HUDEP-2 (cell line): Measurements from ENCODE around the gene ACAD11.
"Not testable (repeated sequence)": the region's sequence is repeated elsewhere in the genome, so short reads cannot be mapped to it uniquely, and the experiment has no call there.

Experiments used
- DNase-seq, 76 experiments: peaks; one replicate each; lab custom pipeline; 2025; ENCODE audit not compliant: unreplicated experiment in 76 of 76; lab: John Stamatoyannopoulos, UW

ACAD11 gene

DNA sequence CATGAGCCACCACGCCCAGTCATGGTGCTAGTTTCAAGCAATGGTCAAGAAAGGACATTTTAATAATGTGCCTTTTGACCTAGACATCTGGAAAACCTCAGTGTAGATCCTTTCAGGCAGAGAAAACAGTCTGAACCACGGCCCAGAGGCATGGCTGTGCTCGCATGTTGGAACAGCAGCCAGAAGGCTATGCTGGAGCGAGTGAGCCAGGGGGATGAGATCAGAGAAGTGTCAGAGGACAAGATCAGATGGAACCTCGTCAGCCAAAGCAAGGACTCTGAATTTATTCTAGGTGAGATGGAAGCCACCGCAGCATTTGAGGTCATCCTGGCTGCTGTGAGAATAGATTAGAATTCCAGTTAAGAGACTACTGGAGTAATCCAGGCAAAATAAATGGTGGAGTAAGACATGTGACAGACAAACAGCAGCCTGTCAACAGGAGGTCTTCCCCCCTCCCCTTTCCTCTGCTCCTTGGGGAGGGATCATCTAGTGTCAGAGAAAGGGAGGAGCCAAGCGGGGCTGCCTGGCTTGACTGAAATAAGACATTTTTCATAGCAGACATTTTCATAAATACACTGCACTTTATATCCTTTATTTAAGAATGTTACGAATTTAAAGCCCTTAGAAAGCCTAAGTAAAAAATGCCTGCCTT, 103.0 kb downstream of the ACAD11 start:
- DNase-seq: no peak

DNA sequence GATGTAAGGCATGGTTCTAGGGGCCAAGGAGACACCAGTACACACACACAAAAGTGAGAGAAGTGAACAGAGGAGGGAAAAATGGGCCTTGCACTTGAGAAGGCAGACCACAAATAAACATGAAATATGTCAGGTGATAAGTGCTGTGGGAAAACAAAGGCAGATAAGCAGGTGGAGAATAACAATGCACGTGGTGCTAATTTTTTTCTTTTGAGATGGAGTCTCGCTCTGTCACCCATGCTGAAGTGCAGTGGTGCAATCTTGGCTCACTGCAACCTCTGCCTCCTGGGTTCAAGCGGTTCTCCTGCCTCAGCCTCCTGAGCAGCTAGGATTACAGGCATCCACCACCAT, 103.6 kb downstream of the ACAD11 start:
- DNase-seq: not testable (repeated sequence)

DNA sequence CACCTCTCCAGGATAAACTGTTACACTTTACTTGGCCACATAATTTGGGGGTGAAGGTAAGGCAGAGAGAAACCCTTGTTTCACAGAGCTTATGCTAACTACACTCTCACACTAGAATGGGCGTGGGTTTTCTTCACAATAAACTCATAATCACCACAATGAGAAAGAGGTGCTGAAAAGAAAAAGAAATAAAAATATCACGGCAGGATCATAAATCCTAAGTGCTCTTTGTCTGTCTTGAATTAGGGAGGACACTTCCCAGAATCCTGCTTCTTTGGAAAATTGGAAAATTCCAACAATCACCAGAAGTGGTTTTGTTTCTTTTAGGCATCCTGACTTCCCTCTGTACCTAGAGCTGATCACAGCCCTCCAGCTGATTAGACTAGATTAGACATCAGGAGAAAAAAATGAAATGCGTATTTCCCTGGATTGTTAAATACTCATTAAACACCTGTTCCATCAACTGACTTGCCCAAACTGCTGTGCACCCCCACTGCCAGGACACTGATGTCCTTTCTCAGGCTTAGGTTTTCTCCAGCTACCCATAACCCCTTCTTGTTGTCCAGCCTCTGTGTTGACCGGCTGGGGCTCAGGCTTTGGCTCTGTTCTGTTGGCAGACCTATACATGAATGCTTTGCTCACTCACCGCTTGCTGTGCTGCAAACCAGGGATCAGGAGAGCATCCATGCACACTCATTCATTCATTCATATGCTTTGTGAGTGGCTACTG, 104.1 kb downstream of the ACAD11 start:
- no peak for DNase-seq

DNA sequence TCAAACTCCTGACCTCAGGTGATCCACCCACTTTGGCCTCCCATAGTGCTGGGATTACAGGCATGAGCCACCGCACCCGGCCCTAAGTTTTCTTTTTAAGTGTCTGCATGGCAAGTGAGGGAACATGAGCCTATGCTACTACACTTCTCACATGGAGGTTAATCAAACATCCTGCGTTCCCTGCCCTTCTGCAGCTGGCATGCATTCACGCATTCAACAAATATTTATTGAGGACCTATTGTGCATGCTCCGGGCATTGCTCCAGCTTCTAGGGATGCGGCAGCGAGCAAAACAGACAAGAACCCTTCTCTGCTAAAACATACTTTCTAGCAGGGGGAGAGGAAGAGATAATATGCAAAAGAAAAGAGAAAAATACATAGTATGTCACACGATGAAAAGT, 105.2 kb downstream of the ACAD11 start:
- no peak for DNase-seq

DNA sequence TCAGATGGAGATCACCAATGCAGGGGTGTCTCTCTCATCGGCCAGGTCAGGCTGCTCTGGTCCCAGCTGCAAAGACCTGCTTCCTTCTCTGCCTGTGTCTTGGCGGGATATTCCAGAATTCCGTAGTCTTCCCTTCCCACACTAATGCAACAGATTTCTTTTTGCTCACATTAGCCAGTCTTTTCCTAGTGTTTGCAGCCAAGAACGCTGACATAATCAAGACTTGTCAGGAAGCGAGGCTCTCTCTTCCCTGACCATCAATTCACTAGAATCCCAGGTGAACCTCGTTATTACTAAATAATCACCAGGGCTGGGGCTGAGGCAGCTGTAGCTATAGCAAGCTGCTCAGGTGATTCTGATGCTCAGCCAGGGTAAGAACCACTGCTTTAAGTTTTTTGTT, 105.8 kb downstream of the ACAD11 start:
- no peak for DNase-seq

DNA sequence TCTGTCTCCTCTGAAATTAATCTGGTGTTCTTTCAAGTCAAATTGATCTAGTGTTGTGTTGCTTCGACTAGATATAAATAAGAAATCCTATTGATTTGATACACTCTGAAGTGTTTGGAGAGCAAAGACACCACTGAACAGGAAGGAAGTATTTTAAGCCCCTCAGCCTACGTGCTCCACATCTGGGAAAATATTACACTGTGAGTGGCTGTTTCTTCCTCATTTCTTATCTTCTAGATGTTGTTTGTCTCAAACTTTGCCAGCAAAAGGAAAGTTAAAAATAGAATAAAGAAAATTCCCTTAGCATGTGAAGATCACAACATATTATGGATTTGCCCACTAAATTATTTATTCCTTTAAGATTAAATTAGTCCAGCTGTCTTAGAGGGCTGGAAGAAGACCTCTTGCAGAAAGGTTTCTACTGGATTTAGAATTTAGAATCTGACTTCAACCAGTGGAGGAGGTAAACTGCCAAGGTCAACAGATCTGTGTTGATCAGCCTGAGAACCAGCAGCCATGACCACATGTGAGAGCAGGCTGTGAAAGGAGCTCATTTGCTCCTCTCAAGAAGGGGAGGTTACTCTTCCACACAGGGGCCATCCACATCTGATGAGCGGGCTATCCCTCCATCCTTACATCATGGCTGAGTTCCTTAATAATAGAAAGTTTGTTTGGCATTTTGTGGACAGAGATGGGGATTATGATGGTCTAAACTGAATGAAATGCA, 108.9 kb downstream of the ACAD11 start:
- DNase-seq: peak in 1 of 76 experiments; percentile 5

DNA sequence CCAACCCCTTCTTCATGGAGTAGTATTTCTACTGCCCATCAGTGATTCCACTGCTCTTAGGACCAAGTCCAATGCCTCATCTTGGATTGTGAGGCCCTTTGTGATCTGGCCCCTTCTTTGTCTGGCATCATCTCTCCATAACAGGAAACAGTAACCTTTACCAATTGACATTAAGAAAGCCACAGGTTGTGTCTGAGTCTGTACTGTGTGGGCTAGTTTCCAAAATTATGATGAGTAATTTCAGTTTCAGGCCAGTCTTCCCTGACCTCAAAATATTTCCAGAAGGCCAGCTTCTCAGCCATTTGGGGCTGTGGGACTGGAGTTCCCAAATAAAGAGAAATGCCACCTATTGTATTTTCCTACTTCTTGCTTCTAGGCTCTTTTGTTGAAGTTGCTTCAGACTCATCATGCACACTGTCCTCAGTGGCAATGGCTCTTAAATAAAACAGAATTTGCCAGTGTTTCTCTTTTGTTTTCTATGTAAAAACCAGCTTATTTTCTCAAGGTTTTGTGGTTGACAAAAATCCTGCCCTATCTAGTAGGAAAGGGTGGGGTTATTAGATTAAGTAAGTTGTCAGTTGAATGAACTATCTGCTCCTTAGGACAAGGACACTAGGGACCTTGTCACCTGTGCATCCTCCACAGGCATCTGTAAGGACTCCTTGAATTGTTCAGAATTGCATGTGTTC, 109.6 kb downstream of the ACAD11 start:
- peak in 3 of 76 experiments; percentile 9 to 15 (median 15) for DNase-seq

DNA sequence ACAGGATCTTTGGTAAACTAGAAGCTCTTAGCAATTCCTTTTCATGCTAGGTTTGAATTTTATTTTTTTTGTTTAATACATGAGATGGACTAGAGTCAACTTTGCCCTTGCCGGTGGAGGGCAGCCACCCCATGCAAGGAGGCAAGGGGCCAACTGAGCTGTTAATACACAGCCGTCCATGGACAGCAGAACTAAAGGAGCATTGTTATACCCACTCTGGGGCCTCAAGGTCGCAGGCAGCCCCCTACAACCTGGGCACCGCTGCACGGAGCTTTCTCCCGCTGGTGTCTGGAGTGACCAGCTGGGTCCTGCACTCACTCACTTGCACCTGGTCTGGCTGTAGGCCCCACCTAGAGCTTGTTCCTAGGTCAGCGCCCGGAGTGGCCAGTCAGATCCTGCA, 110.4 kb downstream of the ACAD11 start:
- no peak for DNase-seq

DNA sequence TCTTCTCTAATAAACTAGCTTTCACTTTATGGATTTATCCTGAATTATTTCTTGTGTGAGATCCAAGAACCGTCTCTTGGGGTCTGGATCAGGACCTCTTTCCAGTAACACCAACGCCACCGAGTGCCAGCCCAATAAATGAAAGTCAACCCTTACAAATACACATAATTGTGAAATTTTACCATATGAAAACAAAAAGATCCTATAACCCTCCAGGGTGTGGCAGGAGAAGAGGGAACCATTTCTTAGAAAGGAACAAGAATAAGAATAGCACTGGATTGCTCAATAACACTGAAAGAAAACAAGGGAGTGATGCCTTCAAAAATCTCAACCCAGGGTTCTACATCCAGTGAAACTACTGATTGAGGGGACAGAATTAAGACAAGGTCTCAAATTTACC, 114.1 kb downstream of the ACAD11 start:
- no peak for DNase-seq

DNA sequence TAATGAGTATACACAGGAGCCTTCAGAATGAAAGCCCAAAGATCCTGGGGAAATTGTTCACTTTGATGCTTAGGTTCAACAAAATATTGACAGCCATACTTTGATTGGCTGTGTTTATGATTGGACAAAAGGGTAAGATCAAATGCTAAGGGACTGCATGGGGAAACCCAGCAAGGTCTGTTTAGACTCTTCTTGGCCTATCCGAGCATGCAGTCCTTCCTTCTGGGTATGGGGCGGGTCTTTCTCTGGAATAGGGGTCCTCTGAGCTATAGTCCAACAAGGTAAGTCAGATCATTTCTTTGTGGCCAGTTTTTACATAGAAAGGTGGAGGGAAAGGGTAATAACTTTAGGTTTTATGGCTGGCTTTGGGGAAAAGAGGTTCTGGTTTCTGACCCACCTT, 115.5 kb downstream of the ACAD11 start:
- no peak for DNase-seq

DNA sequence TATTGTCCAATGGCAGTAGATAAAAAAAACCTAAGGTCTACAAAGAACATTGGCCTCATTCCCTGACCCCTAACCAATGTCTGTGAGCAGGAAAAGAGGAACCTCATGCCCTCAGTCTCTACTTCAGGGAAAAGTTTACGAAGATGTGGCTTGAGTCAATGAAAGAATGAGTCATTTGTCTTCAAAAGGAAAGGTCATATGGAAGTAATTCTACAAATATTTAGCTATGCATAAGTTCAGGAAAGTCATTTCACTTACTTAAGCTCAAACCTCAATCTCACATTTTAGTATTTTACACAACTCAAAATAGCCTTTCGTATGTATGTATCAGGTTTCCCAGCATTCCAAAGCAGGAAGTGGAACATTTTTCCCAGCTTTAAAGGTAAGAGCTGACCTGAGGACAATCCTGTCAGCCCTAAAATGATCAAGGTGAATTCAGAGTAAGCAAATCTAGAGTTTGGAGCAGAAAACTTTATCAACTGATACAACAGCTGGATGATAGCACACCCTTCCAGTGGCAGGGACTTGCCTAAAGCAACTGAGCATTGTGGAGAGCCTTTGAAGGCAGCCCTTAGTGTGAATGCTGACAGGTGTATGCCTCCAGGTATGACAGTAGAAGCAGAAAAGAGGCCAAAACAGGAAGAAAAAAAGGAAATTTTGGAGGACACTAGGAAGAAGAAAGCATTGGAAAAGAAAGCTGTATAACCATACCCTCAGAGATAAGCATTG, 116.4 kb downstream of the ACAD11 start:
- peak in 1 of 76 experiments; percentile 12 for DNase-seq

DNA sequence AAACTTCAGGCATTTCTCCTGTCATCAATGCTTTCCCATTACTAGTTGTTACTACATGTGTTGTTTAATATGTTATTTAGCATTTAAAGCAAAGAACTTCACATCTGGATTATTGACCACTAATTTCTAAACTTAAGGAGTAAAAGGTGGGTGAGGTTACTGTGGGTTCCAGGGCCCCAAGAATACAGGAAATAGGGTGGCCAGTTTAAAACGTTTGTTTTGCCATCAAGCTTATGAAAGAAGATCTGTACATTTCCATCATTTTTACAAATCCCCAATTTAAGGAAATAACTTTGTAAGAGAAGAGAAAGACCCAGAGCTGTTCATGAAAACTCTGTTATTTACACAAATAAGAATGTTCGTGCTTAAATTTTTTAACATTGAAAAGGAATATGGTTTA, 117.0 kb downstream of the ACAD11 start:
- no peak for DNase-seq

DNA sequence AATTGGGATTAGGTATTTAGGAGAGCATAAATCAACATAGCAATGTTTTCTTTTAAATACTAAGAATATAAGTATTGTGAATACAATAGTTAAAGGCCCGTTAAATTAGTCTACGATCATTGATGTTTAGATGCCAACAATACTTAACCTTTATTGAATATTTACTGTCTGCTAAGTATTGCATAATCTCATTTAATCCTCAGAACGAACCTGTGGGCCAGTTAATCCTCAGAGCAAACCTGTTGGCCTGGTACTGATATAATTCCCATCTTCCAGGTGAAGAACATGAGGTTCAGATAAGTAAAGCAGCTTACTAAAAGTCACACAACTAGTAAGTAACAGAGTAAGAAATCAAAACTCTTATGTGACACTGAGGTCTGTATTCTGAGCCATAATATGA, 119.9 kb downstream of the ACAD11 start:
- DNase-seq: no peak

DNA sequence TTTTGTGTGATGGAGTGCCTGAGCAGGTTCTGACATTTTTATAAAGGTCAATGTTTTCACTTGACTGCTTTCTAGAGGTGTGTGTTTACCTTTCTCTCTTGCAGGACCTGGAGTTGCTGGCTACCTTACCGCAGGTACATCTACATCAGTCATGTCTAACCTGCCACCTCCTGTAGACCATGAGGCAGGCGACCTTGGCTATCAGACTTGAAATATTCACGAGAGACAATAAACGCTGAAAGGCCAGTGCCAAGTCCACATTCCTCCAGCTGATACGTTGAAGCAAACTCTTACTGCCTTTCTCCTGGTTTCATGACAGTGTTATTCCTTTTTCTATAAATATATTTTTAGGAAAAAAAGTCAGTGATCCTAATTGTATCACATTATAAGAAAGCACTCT, 121.5 kb downstream of the ACAD11 start:
- DNase-seq: no peak

DNA sequence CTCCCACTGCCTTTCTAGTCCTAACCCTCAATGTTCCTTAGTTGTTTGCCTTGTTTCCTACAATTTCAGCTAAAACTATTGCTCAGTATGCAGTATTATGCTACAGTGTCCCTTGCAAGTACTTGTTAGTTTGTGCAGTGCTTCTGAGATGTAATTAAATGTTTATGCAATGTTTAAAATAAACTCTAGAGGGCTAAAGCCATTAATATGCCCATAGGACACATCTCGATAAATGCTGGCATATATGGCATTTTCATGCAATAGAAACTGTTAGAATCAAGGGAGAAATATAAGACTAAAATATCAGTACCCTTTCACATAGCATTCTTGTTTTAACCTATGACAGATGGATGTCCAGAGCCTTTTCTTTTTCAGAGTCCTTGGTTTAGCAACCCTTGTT, 122.3 kb downstream of the ACAD11 start:
- DNase-seq: peak in 1 of 76 experiments; percentile 4

DNA sequence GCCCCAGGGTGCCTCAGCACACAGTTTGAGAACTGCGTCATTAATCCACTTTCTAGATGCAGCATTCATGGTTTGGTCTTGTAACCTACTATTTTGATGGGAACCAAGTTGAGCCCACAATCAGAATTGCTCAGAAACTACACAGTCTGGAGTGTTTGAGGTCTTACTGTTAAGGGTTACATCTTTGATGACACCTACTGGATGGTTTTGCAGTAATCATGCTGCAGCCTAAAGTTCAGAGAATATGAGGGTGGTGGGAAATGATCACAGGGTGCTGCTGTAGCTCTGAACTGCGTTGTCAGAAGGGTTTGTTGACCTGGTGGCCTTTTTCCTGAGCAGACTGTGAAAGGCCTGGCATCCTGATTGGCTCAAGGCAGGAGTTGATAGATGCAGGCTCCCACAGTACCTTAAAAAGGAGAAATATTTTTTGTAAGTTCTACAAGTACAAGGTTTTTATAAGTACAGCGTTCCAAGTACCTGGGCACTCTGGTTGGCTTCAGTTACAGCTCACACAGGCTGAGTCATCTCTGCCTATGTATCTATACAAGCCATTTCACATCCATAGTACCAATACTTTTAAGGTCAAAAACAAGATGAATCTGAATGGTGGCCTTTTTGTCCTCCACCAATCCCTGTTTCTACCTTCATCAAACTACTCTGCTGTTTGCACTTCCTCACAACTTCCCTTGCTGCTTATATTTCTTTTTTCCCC, 123.0 kb downstream of the ACAD11 start:
- DNase-seq: peak in 2 of 76 experiments; percentile 11 to 35

DNA sequence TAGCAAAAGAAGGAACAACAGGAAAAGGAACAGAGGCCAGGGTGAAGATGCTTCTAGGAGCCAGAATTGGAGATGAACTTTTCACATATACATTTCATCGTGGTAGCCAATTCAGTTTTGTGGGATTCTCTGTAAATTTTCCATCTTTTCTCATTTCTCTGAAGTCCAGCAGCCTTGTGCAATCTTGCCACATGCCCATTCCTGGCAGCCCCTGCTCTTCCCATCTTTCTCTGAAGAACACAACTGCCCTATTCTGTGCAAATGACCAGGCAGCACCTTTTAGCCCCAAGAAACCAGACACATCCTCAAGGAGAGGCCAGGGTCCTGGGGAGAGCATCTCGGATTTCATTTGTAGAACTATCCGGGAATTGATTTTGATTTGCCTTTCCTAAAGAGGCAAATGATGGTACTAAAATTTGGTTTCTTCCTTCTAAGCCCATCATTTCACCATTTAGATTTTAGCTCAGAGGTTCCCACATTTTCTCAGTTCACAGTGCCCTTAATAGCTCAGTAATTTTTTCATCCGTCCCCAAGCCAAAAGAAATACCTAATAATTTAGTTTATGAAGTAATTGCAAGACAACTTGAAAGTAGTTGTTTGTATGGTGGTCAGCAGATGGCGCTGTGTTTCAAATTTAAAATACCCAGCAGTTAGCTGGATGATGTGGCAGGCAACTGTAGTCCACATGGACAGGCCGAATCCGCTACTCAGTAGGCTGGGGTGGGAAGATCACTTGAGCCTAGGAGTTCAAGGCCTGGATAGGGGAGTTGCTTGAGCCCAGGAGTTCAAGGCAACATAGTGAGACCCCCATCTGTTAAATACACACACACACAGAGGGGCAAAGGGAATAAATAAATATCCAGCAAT, 123.8 kb downstream of the ACAD11 start:
- DNase-seq: peak in 67 of 76 experiments; percentile 1 to 75 (median 41)

DNA sequence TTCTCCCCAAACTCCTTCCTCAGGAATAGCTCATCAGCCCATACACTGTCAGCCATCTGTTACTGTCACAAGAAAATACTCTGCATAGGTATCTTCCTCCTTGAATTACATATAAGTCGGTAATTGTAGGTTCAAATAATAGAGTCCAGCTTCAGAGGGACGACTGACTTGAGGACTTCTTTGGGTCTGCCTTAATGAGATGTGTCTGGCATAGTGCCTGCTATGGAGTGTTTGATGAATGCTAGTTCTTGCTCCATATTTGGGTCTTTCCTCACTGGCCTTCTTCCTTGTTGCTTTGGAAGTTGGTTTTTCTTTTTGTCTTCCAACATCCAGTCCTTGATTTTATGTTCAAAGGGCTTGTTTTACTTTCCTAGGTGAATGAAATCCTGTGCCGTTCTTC, 129.0 kb downstream of the ACAD11 start:
- no peak for DNase-seq

DNA sequence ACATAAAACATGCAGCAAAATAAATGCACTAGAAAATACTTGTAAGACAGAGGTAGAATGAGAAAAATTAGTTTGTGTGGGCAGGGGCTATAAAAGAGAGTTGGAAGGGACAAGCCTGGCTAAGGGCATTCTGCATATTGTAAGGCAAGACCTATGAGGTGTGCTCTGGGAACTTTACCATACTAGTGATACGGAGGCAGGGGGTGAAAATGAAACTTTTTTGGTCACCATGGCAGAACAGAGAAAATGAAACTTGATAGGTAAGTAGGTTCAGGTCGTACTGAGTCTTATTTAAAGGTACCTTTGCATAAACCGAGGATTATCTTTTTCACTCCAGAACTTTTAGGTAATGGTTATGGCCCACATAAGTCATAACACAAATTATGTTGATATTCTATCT, 137.3 kb downstream of the ACAD11 start:
- DNase-seq: no peak
